IPS DF 4.7 (cell line): ENCODE data around the gene GPR161.
"Not testable (repeated sequence)": the region's sequence is repeated elsewhere in the genome, so short reads cannot be mapped to it uniquely, and the experiment has no call there.

Experiments used
- DNase-seq: peaks from one replicate; pipeline ENCODE4 v3.0.0-alpha.2; 2013; ENCODE audit warnings: low spot score; ENCODE audit errors: extremely low read depth

Gene GPR161

DNA sequence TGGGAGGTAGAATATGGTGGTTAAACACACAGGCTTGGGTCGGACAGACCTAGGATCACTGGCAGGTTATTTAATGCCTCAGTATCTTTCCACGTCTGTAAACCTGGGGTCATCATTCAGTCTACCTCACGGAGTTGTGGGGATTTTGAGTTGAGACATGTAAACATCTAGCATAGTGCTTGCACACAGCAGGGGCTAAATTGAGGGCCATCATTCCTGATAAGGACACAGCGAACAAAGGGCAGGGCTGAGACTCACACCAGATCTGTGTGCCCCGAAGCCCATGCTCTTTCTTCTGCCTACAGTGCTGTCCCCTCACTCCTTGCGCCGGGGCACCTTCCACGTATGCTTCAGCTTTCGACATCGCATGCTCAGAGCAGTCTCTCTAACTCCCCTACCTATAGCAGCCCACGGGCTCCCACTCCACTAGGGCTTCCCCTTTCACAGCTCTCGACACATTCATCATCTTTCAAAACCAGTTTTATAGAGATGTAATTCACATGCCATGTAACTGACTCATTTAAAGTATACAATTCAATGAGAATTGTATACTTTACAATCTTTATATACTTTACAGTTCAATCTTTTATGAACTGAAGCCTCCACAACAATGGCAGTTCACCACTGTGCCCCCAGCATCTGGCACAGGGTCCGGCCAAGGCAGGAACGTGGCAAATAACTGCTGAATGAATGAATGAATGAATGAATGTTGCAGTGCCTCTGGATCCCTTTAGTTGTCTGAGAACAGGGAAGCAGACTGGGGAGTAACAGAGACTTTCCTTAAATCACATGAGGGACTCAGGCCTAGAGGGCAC lies 48.0 kb downstream of the GPR161 start:
- DNase-seq: no peak

DNA sequence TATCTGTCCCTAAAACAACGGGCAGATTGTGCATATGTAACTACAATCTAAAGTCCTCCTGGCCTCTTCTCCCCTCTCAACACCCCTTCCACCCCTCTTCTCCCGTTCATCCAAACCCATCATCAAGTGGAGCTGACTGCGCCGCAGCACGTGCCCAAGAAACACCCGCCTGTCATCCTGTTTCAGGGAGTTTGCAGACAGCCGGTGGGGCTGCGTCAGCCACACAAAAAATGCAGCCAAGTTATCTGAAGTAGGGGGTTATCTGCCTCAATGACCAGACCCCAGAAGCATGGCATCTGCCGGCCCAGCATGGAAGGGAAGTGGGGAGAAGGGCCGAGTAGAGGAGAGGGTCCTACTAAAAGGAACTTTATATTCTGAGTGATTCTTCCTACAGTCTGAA lies 49.0 kb downstream of the GPR161 start:
- DNase-seq: no peak

- no peak for DNase-seq
These were observed 50.3 kb downstream of the GPR161 start for GRCh38 chr1:168086438-168086837.

- DNase-seq: no peak
These were observed 51.3 kb downstream of the GPR161 start for GRCh38 chr1:168085401-168085872.

- no peak for DNase-seq
These were observed 52.1 kb downstream of the GPR161 start for GRCh38 chr1:168084396-168085231.

DNA sequence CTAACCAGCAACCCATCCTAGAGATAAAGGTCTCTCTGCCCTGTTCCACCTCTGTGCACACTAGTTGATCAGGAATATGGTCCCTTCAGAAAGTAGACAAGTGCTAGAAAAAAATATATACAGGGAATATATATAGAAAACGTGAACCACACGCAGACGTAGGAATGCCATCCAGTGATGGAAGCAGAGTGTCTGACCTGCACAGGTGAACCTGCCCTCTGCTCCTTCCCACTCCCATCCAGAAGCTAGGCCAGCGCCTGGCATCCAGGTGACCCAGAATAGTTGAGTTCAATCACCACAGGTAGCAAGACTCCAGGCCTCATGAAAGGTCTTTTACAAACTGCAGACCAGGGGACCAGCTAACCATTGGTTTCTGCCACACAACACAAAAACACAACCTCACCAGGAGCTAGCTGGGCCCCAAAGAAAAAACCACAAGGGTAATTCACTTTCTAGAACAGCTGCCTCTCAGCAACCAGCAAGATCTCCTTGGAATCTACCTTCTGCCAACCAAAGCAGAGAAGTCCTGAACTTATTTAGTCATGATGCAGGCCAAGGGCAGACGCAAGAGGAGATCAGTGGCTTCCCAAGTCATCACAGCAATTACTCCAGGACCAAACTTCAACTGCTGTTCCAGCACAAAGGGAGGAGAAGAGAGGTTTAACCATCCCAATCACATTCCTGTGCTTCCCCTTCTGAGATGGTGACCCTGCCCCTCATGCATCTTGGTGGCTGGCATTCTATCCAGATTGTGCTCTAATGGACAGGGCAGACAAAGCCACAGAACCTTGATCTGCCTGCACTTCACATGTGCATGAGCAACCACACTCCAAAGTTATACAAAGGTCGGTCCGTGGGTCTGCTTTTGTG lies 53.0 kb downstream of the GPR161 start:
- no peak for DNase-seq

- peak; percentile 64 for DNase-seq
These were observed 54.5 kb downstream of the GPR161 start for GRCh38 chr1:168082008-168082876.

GRCh38 chr1:168081373-168082007 lies 55.2 kb downstream of the GPR161 start:
- no peak for DNase-seq

DNA sequence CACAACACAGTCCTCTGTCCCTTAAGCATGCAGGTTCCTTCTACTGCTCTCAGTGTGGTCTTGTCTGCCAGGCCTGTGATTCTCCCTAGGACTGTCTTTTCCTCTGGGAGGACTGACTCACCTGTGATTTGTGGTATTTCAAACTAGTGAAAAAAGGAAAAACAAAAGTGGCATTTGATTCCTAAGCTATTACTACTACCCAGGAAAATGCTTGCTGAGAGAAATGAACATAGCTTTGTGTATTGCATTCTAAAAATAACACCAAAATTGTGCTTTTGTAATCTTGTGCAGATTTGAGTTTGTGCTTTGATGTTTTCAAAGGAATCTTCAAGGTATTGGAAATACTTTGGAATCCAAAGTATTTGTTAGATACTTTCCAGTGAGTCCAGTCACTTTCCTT lies 57.0 kb downstream of the GPR161 start:
- no peak for DNase-seq

GRCh38 chr1:168069384-168069783 lies 67.3 kb downstream of the GPR161 start:
- no peak for DNase-seq

DNA sequence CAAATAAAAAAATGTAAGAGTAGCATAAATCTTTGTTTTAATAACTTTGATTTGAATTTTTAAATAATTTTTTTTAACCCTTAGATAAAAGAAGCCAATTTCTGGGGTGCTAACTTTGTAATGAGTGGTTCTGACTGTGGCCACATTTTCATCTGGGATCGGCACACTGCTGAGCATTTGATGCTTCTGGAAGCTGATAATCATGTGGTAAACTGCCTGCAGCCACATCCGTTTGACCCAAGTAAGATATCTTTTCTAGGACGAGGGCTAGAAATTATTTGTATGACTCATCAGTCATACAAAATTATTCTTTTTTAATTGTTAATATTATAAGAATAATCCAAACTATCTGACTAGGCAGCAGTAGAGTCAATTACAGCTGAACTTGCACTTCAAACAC lies 71.2 kb downstream of the GPR161 start:
- DNase-seq: no peak

- no peak for DNase-seq
These were observed 72.5 kb downstream of the GPR161 start for GRCh38 chr1:168064216-168064615.

DNA sequence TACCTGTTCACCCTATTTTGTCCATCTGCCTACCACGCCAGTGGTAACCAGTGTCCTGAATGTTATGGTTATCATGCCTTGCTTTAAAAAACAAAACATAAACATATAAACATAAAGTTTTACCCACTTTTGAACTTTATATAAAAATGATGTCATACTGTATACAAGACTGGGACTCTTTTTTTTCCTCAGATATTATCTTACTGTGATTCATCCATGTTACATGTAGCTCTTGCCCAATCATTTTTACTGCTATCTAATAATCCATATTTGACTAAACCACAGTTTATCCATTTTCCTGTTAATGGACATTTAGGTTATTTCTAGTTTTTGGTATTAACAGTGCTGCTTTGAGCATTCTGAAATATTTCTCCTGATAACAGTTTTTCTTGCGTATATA lies 78.8 kb downstream of the GPR161 start:
- DNase-seq: no peak

DNA sequence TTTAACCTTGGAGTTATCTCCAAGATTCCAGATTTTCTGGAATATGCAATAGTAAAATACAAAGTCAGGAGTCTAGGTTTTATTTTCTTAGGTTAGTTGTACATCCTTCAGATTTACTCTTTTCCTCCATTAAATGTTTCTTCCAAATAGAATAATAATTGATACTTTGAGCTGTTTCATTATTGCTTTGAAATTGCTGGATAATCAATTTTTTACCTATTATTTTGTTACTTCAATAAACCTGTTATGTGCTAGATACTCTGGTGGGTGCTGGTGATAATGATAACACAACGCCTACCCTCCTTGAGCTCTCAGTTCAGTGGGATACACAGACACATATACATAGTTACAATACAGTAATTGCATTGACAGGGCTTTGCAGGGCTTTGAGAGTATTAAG lies 79.4 kb downstream of the GPR161 start:
- no peak for DNase-seq

GRCh38 chr1:168056152-168056551 lies 80.6 kb downstream of the GPR161 start:
- DNase-seq: not testable (repeated sequence)

GRCh38 chr1:168054117-168054516 lies 82.6 kb downstream of the GPR161 start:
- no peak for DNase-seq

- DNase-seq: no peak
These were observed 83.0 kb downstream of the GPR161 start for GRCh38 chr1:168053681-168054080.

DNA sequence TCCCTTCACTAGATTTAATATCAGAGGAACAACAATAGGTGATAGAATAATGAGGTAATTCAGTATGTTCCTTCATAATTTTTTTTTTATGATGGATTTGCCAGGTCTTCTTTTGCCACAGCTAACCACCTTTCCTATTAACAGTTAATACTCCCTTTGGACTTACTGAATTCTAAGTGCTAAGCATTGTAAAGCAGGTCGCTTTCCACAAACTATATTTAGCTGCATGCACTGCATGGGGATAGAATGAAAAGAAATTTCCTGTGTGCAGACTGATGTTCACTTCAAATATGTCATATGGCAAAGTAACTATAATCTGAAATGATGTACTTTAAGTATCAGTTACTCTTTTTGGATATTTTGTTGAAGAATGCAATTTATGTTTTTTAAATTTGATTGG lies 85.8 kb downstream of the GPR161 start:
- DNase-seq: no peak

GRCh38 chr1:168050307-168050706 lies 86.4 kb downstream of the GPR161 start:
- no peak for DNase-seq

GRCh38 chr1:168045311-168045710 lies 91.4 kb downstream of the GPR161 start:
- no peak for DNase-seq
